HL-60 (cell line): Measurements from ENCODE around the gene TMPRSS13.

Experiments
- DNase-seq, 2 experiments: peaks; one replicate each; pipeline ENCODE4 v3.0.0-alpha.2; 2010 to 2020; ENCODE audit warnings: low read depth in 1 of 2, low spot score in 1 of 2
- H3K27ac ChIP-seq: fragments of 250-450 bp; sonication (Bioruptor Pico); replicated peaks from 2 replicates; pipeline ENCODE4 v1.5.1; 2020; ENCODE audit warnings: mild to moderate bottlenecking, moderate library complexity
- H3K27me3 ChIP-seq: fragments of 250-450 bp; sonication (Bioruptor Pico); 2 replicates; pipeline ENCODE4 v1.5.1; 2021; ENCODE audit warnings: mild to moderate bottlenecking, moderate library complexity; ENCODE audit not compliant: insufficient read depth, poor library complexity, severe bottlenecking
- H3K4me3 ChIP-seq: replicated peaks from 2 replicates; pipeline ENCODE4 v1.5.1; 2011; ENCODE audit warnings: mild to moderate bottlenecking, control low read depth, low read length; ENCODE audit not compliant: insufficient read depth
- GABPA ChIP-seq: IDR thresholded peaks from 2 replicates; pipeline ENCODE4 v1.6.1; 2012; ENCODE audit warnings: low read depth
- POLR2AphosphoS5 ChIP-seq: IDR thresholded peaks from 2 replicates; pipeline ENCODE4 v1.6.1; 2012; ENCODE audit warnings: low read depth
- REST ChIP-seq: IDR thresholded peaks from 2 replicates; pipeline ENCODE4 v1.6.1; 2012; ENCODE audit warnings: low read depth; ENCODE audit not compliant: insufficient replicate concordance
- SPI1 ChIP-seq: IDR thresholded peaks from 2 replicates; pipeline ENCODE4 v1.6.1; 2012; ENCODE audit warnings: low read depth, mild to moderate bottlenecking, borderline replicate concordance
- TF ChIP-seq, protein P1 (sequence below): IDR thresholded peaks from one replicate; pipeline ENCODE4 v1.5.1; 2011; ENCODE audit warnings: low read length, control low read depth, inconsistent platforms; ENCODE audit not compliant: insufficient read depth

The TMPRSS13 gene

DNA sequence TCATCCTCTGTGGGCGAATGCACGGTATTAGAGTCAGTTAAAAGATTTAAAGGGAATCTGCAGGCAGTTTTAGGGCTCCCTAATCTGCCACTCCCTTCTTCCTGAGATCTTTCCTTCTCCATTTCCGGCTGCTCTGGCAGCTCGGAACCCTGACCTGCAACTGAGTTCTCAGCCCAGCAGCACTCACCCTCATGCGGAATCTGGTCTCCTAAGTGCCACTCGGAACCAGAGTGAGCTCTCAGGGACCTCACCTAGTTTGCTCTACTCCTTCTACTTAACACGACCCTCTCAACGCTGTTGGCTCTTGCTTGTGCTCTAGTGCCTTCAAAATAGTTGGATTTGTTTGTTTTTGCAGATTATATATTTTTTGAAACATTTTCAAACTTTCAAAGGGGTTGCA is 37.7 kb upstream of the TMPRSS13 start:
- DNase-seq: no peak
- no peaks in the 10 kb centered on the region for H3K27me3 ChIP-seq
- no peak overlapping the region for H3K4me3 ChIP-seq
- no peak overlapping the region for H3K27ac ChIP-seq
- TF ChIP-seq REST (no peak), SPI1 (no peak), POLR2AphosphoS5 (no peak), GABPA (no peak)
- TF ChIP-seq, protein P1, sequence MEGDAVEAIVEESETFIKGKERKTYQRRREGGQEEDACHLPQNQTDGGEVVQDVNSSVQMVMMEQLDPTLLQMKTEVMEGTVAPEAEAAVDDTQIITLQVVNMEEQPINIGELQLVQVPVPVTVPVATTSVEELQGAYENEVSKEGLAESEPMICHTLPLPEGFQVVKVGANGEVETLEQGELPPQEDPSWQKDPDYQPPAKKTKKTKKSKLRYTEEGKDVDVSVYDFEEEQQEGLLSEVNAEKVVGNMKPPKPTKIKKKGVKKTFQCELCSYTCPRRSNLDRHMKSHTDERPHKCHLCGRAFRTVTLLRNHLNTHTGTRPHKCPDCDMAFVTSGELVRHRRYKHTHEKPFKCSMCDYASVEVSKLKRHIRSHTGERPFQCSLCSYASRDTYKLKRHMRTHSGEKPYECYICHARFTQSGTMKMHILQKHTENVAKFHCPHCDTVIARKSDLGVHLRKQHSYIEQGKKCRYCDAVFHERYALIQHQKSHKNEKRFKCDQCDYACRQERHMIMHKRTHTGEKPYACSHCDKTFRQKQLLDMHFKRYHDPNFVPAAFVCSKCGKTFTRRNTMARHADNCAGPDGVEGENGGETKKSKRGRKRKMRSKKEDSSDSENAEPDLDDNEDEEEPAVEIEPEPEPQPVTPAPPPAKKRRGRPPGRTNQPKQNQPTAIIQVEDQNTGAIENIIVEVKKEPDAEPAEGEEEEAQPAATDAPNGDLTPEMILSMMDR: no peak

- TF ChIP-seq, protein P1: no peak
- TF ChIP-seq GABPA: no peak
- no peak for DNase-seq
- Histone ChIP-seq H3K27ac (no peak overlapping the region), H3K27me3 (no peaks in the 10 kb centered on the region), H3K4me3 (no peak overlapping the region)
Observed at GRCh38 chr11:117962826-117963225, 33.6 kb upstream of the TMPRSS13 start.

- H3K4me3 ChIP-seq: no peak overlapping the region
- no peak for DNase-seq
- no peak overlapping the region for H3K27ac ChIP-seq
- no peak for TF ChIP-seq GABPA
- no peak for TF ChIP-seq POLR2AphosphoS5
- no peak for TF ChIP-seq SPI1
- H3K27me3 ChIP-seq: no peaks in the 10 kb centered on the region
Observed at GRCh38 chr11:117961896-117962295, 32.7 kb upstream of the TMPRSS13 start.

GRCh38 chr11:117960406-117960805 is 31.2 kb upstream of the TMPRSS13 start:
- no peaks in the 10 kb centered on the region for H3K27me3 ChIP-seq
- peak overlapping the region; percentile 48; the same call in 1 of the 2 replicates for H3K27ac ChIP-seq
- no peak for DNase-seq
- TF ChIP-seq POLR2AphosphoS5 (no peak), GABPA (no peak), SPI1 (no peak), REST (no peak)
- TF ChIP-seq, protein P1: no peak
- no peak overlapping the region for H3K4me3 ChIP-seq
